K562 (cell line): ENCODE data around the gene MAPKAPK3. TPM values are rescaled to one million over a fixed set of nuclear protein-coding genes. Genes with fewer than 3 reads are reported as not detected.

ENCODE experiments used
- AFF4 ChIP-seq: sonication (generic); formaldehyde crosslinking; IDR thresholded peaks from 2 replicates; pipeline ENCODE4 v1.8.0; 2023; ENCODE audit warnings: mild to moderate bottlenecking, missing genetic modification reagents
- CREB5 ChIP-seq: fragments of 250-450 bp; sonication (Bioruptor Pico); IDR thresholded peaks from 2 replicates; pipeline ENCODE4 v1.5.0; 2020; ENCODE audit warnings: mild to moderate bottlenecking
- EP300 ChIP-seq: IDR thresholded peaks from 2 replicates; pipeline ENCODE4 v1.6.1; 2012; ENCODE audit warnings: low read length, improper control_type of control experiment
- ETS1 ChIP-seq: conservative IDR thresholded peaks from 2 replicates; pipeline ENCODE4 v1.6.1; 2011; ENCODE audit warnings: low read depth, mild to moderate bottlenecking, low read length; ENCODE audit not compliant: control insufficient read depth
- MLX ChIP-seq, 2 experiments: fragments of 450-650 bp in 1 of 2; sonication (generic) in 1 of 2; formaldehyde crosslinking; conservative IDR thresholded peaks; 2 replicates each; pipeline versions ENCODE4 v1.4.0 to v1.8.1; 2020 to 2022; ENCODE audit warnings: mild to moderate bottlenecking in 1 of 2, missing genetic modification reagents in 1 of 2
- NEUROD1 ChIP-seq: fragments of 150-350 bp; IDR thresholded peaks from 2 replicates; pipeline ENCODE4 v1.6.1; 2014; ENCODE audit warnings: borderline replicate concordance, low read length, low read depth; ENCODE audit not compliant: partially characterized antibody
- NFE2L1 ChIP-seq: fragments of 450-650 bp; IDR thresholded peaks from 2 replicates; pipeline ENCODE4 v1.6.1; 2016; ENCODE audit warnings: missing genetic modification characterization, low read depth, mild to moderate bottlenecking, missing compliant biosample characterization, moderate library complexity, borderline replicate concordance
- SIX5 ChIP-seq, 2 experiments: IDR thresholded peaks; 2 replicates each; pipeline ENCODE4 v1.6.1; 2011; ENCODE audit warnings: low read length in 2 of 2, borderline replicate concordance in 1 of 2, low read depth in 1 of 2, mild to moderate bottlenecking in 1 of 2, moderate library complexity in 1 of 2; ENCODE audit not compliant: insufficient read depth in 1 of 2
- ZNF76 ChIP-seq: fragments of 250-450 bp; sonication (Bioruptor Pico); IDR thresholded peaks from 2 replicates; pipeline ENCODE4 v1.4.0; 2020; ENCODE audit warnings: mild to moderate bottlenecking, moderate library complexity, borderline replicate concordance
- ZNF830 ChIP-seq: fragments of 250-450 bp; sonication (Bioruptor Pico); IDR thresholded peaks from 2 replicates; pipeline ENCODE4 v1.5.0; 2021; ENCODE audit warnings: mild to moderate bottlenecking
- polyA plus RNA-seq, 8 experiments: library from polyadenylated mRNA; depleted of rRNA in 4 of 8; stranded (reverse) in 5 of 8; unstranded in 3 of 8; fragments of >200 nt; fragmentation: Nextera tagmentation in 2 of 8; fragmentation: Illumina TruSeq in 1 of 8; extraction: Ambion mirVana in 2 of 8; extraction: Trizol in 1 of 8; gene quantifications; 2 replicates each; pipeline versions ENCODE4 v1.2.1 to v1.2.3, GENCODE V29; 2011 to 2014; ENCODE audit warnings: inconsistent platforms in 1 of 8, missing spikeins in 1 of 8
- total RNA-seq, 7 experiments: library from RNA; depleted of rRNA in 6 of 7; stranded (reverse); fragments of >200 nt in 6 of 7; fragmentation: Illumina TruSeq in 2 of 7; extraction: Trizol in 2 of 7; gene quantifications; 2 replicates each; pipeline versions ENCODE4 v1.2.1 to v1.2.3, GENCODE V29; 2011 to 2021; ENCODE audit warnings: low replicate concordance in 1 of 7
- TF ChIP-seq, protein P1 (sequence below): fragments of 450-650 bp; conservative IDR thresholded peaks from 2 replicates; pipeline ENCODE4 v1.6.1; 2016; ENCODE audit warnings: missing genetic modification characterization, low read depth, mild to moderate bottlenecking, control low read depth, missing compliant biosample characterization
- TF ChIP-seq, protein P2 (sequence below): fragments of 450-650 bp; IDR thresholded peaks from 2 replicates; pipeline ENCODE4 v1.6.1; 2014; ENCODE audit warnings: low read depth, mild to moderate bottlenecking, moderate library complexity, borderline replicate concordance

Gene MAPKAPK3
- total and polyA plus RNA-seq, 9 of the 15 experiments (the other 6 are each of a cell fraction or from before 2014, with no cell fraction given): 8.0 to 56.4 (median 41.2) TPM

DNA sequence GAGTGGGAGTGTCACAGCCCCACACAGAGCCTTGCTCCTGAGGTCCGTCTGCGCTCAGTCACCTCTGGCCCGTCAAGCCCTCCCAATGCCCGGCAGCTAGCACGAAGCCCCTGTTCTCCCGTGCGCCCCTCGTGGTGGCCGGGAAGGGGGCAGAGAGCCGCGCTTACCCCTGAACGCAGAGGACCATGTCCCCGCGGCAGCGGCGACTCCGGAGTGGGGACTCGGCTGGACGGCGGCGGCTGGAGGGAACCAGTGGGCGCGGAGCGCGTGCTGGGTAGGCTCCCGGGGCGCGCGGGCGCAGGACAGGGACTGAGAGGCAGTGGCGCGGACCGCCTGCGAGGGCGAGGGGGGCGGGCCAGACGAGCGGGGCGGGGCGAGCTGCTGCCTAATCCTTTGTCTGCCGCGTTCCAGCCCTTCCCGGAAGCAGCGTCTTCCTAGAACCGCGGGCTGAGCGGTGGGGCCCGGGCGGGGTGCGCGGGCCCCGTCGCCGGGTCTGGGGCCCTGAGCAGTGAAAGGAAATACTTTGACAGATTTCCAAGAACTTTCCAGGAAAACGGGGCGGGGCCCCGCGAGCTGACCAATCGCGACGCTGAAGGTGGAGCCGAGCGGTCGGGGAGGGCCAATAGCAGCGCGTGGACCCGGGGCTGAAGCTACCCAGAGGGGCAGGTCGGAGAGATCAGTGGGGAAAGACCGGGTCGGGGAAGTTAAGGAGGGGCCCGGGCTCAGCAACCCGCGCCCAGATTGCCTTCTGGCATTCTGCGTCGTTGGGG, 5.3 kb upstream of the MAPKAPK3 start, which contains the start of gene CISH (continued):
- TF ChIP-seq CREB5 (CRISPR knock-in tag): no peak
- TF ChIP-seq ETS1: 0 out of 2 replicates have a peak, but pooled peaks have one; percentile 39
- TF ChIP-seq, protein P1, sequence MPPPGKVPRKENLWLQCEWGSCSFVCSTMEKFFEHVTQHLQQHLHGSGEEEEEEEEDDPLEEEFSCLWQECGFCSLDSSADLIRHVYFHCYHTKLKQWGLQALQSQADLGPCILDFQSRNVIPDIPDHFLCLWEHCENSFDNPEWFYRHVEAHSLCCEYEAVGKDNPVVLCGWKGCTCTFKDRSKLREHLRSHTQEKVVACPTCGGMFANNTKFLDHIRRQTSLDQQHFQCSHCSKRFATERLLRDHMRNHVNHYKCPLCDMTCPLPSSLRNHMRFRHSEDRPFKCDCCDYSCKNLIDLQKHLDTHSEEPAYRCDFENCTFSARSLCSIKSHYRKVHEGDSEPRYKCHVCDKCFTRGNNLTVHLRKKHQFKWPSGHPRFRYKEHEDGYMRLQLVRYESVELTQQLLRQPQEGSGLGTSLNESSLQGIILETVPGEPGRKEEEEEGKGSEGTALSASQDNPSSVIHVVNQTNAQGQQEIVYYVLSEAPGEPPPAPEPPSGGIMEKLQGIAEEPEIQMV: no peak
- no peak for TF ChIP-seq NEUROD1
- TF ChIP-seq NFE2L1 (tag): no peak
- no peak for TF ChIP-seq ZNF76
- TF ChIP-seq ZNF830 (CRISPR knock-in tag): no peak; the same call in 1 of the 2 replicates
- TF ChIP-seq, protein P2, sequence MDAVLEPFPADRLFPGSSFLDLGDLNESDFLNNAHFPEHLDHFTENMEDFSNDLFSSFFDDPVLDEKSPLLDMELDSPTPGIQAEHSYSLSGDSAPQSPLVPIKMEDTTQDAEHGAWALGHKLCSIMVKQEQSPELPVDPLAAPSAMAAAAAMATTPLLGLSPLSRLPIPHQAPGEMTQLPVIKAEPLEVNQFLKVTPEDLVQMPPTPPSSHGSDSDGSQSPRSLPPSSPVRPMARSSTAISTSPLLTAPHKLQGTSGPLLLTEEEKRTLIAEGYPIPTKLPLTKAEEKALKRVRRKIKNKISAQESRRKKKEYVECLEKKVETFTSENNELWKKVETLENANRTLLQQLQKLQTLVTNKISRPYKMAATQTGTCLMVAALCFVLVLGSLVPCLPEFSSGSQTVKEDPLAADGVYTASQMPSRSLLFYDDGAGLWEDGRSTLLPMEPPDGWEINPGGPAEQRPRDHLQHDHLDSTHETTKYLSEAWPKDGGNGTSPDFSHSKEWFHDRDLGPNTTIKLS: no peak
- TF ChIP-seq SIX5 (IDR thresholded peaks at IDR 0.05; ENCODE audit: borderline replicate concordance in 1 of 2, insufficient read depth in 1 of 2, low read depth in 1 of 2, low read length in 2 of 2): 0 out of 4 replicates have a peak, but pooled peaks of 1 of the 2 experiments have one; percentile 28
- no peak for TF ChIP-seq MLX (CRISPR knock-in tag; conservative IDR thresholded peaks at IDR 0.05)
- peak; percentile 32 for TF ChIP-seq EP300
- no peak; the same call in 1 of the 2 replicates for TF ChIP-seq AFF4 (CRISPR knock-in tag)
